ENCODE measurements around the gene IL18BP.

The IL18BP gene

GRCh38 chr11:71977743-71978418 lies 20.8 kb upstream of the IL18BP start:
- no peaks in the 10 kb centered on the region for H3K4me1 ChIP-seq (ENCODE audit: control insufficient read depth in 1 of 2, insufficient read depth in 2 of 2, low read length in 2 of 2)
- H3K27me3 ChIP-seq (ENCODE audit: control insufficient read depth in 1 of 2, insufficient read depth in 2 of 2, low read length in 2 of 2), result no peaks in the 10 kb centered on the region
- H3K4me3 ChIP-seq (ENCODE audit: low read depth in 1 of 2, low read length in 2 of 2), result no peak overlapping the region
- H3K9ac ChIP-seq (ENCODE audit: low read depth in 1 of 2, low read length in 2 of 2), result no peak overlapping the region
- no peaks in the 10 kb centered on the region for H3K9me3 ChIP-seq (ENCODE audit: control insufficient read depth in 1 of 2, low read length in 2 of 2)
- no peak overlapping the region for H3K27ac ChIP-seq (ENCODE audit: low read depth, low read length)
- peaks cover 5 to 10% of the 10 kb centered on the region in 2 donors for H3K36me3 ChIP-seq (ENCODE audit: control insufficient read depth in 1 of 2, insufficient read depth in 2 of 2, low read length in 2 of 2)

- H3K4me1 ChIP-seq (ENCODE audit: control insufficient read depth in 1 of 2, insufficient read depth in 2 of 2, low read length in 2 of 2), result no peaks in the 10 kb centered on the region
- no peak overlapping the region for H3K9ac ChIP-seq (ENCODE audit: low read depth in 1 of 2, low read length in 2 of 2)
- H3K36me3 ChIP-seq (ENCODE audit: control insufficient read depth in 1 of 2, insufficient read depth in 2 of 2, low read length in 2 of 2), result peaks cover 5 to 18% of the 10 kb centered on the region in 2 donors
- H3K27ac ChIP-seq (ENCODE audit: low read depth, low read length), result no peak overlapping the region
- H3K27me3 ChIP-seq (ENCODE audit: control insufficient read depth in 1 of 2, insufficient read depth in 2 of 2, low read length in 2 of 2), result no peaks in the 10 kb centered on the region
- H3K4me3 ChIP-seq (ENCODE audit: low read depth in 1 of 2, low read length in 2 of 2), result no peak overlapping the region
- H3K9me3 ChIP-seq (ENCODE audit: control insufficient read depth in 1 of 2, low read length in 2 of 2), result no peaks in the 10 kb centered on the region
Observed at GRCh38 chr11:71979094-71979493, 19.6 kb upstream of the IL18BP start.

- no peak overlapping the region for H3K9ac ChIP-seq (ENCODE audit: low read depth in 1 of 2, low read length in 2 of 2)
- H3K27ac ChIP-seq (ENCODE audit: low read depth, low read length), result no peak overlapping the region
Observed at GRCh38 chr11:71979602-71980001, 19.1 kb upstream of the IL18BP start.

GRCh38 chr11:71986131-71986530 lies 12.6 kb upstream of the IL18BP start:
- Histone ChIP-seq H3K4me1 (ENCODE audit: control insufficient read depth in 1 of 2, insufficient read depth in 2 of 2, low read length in 2 of 2) (no peaks in the 10 kb centered on the region), H3K9me3 (ENCODE audit: control insufficient read depth in 1 of 2, low read length in 2 of 2) (no peaks in the 10 kb centered on the region), H3K36me3 (ENCODE audit: control insufficient read depth in 1 of 2, insufficient read depth in 2 of 2, low read length in 2 of 2) (peaks cover 5 to 57% of the 10 kb centered on the region in 2 donors), H3K27ac (ENCODE audit: low read depth, low read length) (no peak overlapping the region), H3K9ac (ENCODE audit: low read depth in 1 of 2, low read length in 2 of 2) (no peak overlapping the region), H3K4me3 (ENCODE audit: low read depth in 1 of 2, low read length in 2 of 2) (no peak overlapping the region), H3K27me3 (ENCODE audit: control insufficient read depth in 1 of 2, insufficient read depth in 2 of 2, low read length in 2 of 2) (no peaks in the 10 kb centered on the region)

More at GRCh38 chr11:71979602-71980001, 19.1 kb upstream of the IL18BP start:
- Histone ChIP-seq H3K9me3 (ENCODE audit: control insufficient read depth in 1 of 2, low read length in 2 of 2) (no peaks in the 10 kb centered on the region), H3K27me3 (ENCODE audit: control insufficient read depth in 1 of 2, insufficient read depth in 2 of 2, low read length in 2 of 2) (no peaks in the 10 kb centered on the region), H3K4me3 (ENCODE audit: low read depth in 1 of 2, low read length in 2 of 2) (no peak overlapping the region), H3K4me1 (ENCODE audit: control insufficient read depth in 1 of 2, insufficient read depth in 2 of 2, low read length in 2 of 2) (no peaks in the 10 kb centered on the region), H3K36me3 (ENCODE audit: control insufficient read depth in 1 of 2, insufficient read depth in 2 of 2, low read length in 2 of 2) (peaks cover 4 to 19% of the 10 kb centered on the region in 2 donors)

- H3K4me1 ChIP-seq (ENCODE audit: control insufficient read depth in 1 of 2, insufficient read depth in 2 of 2, low read length in 2 of 2), result no peaks in the 10 kb centered on the region
- H3K36me3 ChIP-seq (ENCODE audit: control insufficient read depth in 1 of 2, insufficient read depth in 2 of 2, low read length in 2 of 2), result peaks cover 5 to 61% of the 10 kb centered on the region in 2 donors
- H3K27ac ChIP-seq (ENCODE audit: low read depth, low read length), result no peak overlapping the region
- H3K9me3 ChIP-seq (ENCODE audit: control insufficient read depth in 1 of 2, low read length in 2 of 2), result no peaks in the 10 kb centered on the region
- no peak overlapping the region for H3K9ac ChIP-seq (ENCODE audit: low read depth in 1 of 2, low read length in 2 of 2)
- H3K4me3 ChIP-seq (ENCODE audit: low read depth in 1 of 2, low read length in 2 of 2), result no peak overlapping the region
- H3K27me3 ChIP-seq (ENCODE audit: control insufficient read depth in 1 of 2, insufficient read depth in 2 of 2, low read length in 2 of 2), result no peaks in the 10 kb centered on the region
Observed at GRCh38 chr11:71987521-71987920, 11.2 kb upstream of the IL18BP start.

GRCh38 chr11:71988050-71988449 lies 10.7 kb upstream of the IL18BP start:
- no peak overlapping the region for H3K4me3 ChIP-seq (ENCODE audit: low read depth in 1 of 2, low read length in 2 of 2)
- no peaks in the 10 kb centered on the region for H3K4me1 ChIP-seq (ENCODE audit: control insufficient read depth in 1 of 2, insufficient read depth in 2 of 2, low read length in 2 of 2)
- no peak overlapping the region for H3K27ac ChIP-seq (ENCODE audit: low read depth, low read length)
- peaks cover 5 to 56% of the 10 kb centered on the region in 2 donors for H3K36me3 ChIP-seq (ENCODE audit: control insufficient read depth in 1 of 2, insufficient read depth in 2 of 2, low read length in 2 of 2)
- H3K27me3 ChIP-seq (ENCODE audit: control insufficient read depth in 1 of 2, insufficient read depth in 2 of 2, low read length in 2 of 2), result no peaks in the 10 kb centered on the region
- H3K9me3 ChIP-seq (ENCODE audit: control insufficient read depth in 1 of 2, low read length in 2 of 2), result no peaks in the 10 kb centered on the region
- H3K9ac ChIP-seq (ENCODE audit: low read depth in 1 of 2, low read length in 2 of 2), result no peak overlapping the region

GRCh38 chr11:71990701-71991100 lies 8.0 kb upstream of the IL18BP start:
- no peak overlapping the region for H3K4me3 ChIP-seq (ENCODE audit: low read depth in 1 of 2, low read length in 2 of 2)
- no peaks in the 10 kb centered on the region for H3K4me1 ChIP-seq (ENCODE audit: control insufficient read depth in 1 of 2, insufficient read depth in 2 of 2, low read length in 2 of 2)
- H3K9ac ChIP-seq (ENCODE audit: low read depth in 1 of 2, low read length in 2 of 2), result no peak overlapping the region
- H3K27me3 ChIP-seq (ENCODE audit: control insufficient read depth in 1 of 2, insufficient read depth in 2 of 2, low read length in 2 of 2), result no peaks in the 10 kb centered on the region
- H3K36me3 ChIP-seq (ENCODE audit: control insufficient read depth in 1 of 2, insufficient read depth in 2 of 2, low read length in 2 of 2), result peaks cover 7 to 48% of the 10 kb centered on the region in 2 donors
- H3K27ac ChIP-seq (ENCODE audit: low read depth, low read length), result no peak overlapping the region
- no peaks in the 10 kb centered on the region for H3K9me3 ChIP-seq (ENCODE audit: control insufficient read depth in 1 of 2, low read length in 2 of 2)

- H3K27me3 ChIP-seq (ENCODE audit: control insufficient read depth in 1 of 2, insufficient read depth in 2 of 2, low read length in 2 of 2), result no peaks in the 10 kb centered on the region
- peaks cover 7 to 46% of the 10 kb centered on the region in 2 donors for H3K36me3 ChIP-seq (ENCODE audit: control insufficient read depth in 1 of 2, insufficient read depth in 2 of 2, low read length in 2 of 2)
- H3K9ac ChIP-seq (ENCODE audit: low read depth in 1 of 2, low read length in 2 of 2), result no peak overlapping the region
- no peaks in the 10 kb centered on the region for H3K9me3 ChIP-seq (ENCODE audit: control insufficient read depth in 1 of 2, low read length in 2 of 2)
- H3K27ac ChIP-seq (ENCODE audit: low read depth, low read length), result no peak overlapping the region
- H3K4me1 ChIP-seq (ENCODE audit: control insufficient read depth in 1 of 2, insufficient read depth in 2 of 2, low read length in 2 of 2), result no peaks in the 10 kb centered on the region
- no peak overlapping the region for H3K4me3 ChIP-seq (ENCODE audit: low read depth in 1 of 2, low read length in 2 of 2)
Observed at GRCh38 chr11:71991494-71991893, 7.2 kb upstream of the IL18BP start.

- Histone ChIP-seq H3K36me3 (ENCODE audit: control insufficient read depth in 1 of 2, insufficient read depth in 2 of 2, low read length in 2 of 2) (peaks cover 7 to 46% of the 10 kb centered on the region in 2 donors), H3K4me3 (ENCODE audit: low read depth in 1 of 2, low read length in 2 of 2) (no peak overlapping the region), H3K27ac (ENCODE audit: low read depth, low read length) (no peak overlapping the region), H3K9me3 (ENCODE audit: control insufficient read depth in 1 of 2, low read length in 2 of 2) (no peaks in the 10 kb centered on the region), H3K9ac (ENCODE audit: low read depth in 1 of 2, low read length in 2 of 2) (no peak overlapping the region), H3K27me3 (ENCODE audit: control insufficient read depth in 1 of 2, insufficient read depth in 2 of 2, low read length in 2 of 2) (no peaks in the 10 kb centered on the region), H3K4me1 (ENCODE audit: control insufficient read depth in 1 of 2, insufficient read depth in 2 of 2, low read length in 2 of 2) (no peaks in the 10 kb centered on the region)
Observed at GRCh38 chr11:71992136-71992730, 6.5 kb upstream of the IL18BP start.

GRCh38 chr11:71994786-71995185 lies 3.9 kb upstream of the IL18BP start:
- Histone ChIP-seq H3K9ac (ENCODE audit: low read depth in 1 of 2, low read length in 2 of 2) (no peak overlapping the region), H3K9me3 (ENCODE audit: control insufficient read depth in 1 of 2, low read length in 2 of 2) (no peaks in the 10 kb centered on the region), H3K36me3 (ENCODE audit: control insufficient read depth in 1 of 2, insufficient read depth in 2 of 2, low read length in 2 of 2) (peaks cover 5 to 35% of the 10 kb centered on the region in 2 donors), H3K27ac (ENCODE audit: low read depth, low read length) (no peak overlapping the region), H3K4me3 (ENCODE audit: low read depth in 1 of 2, low read length in 2 of 2) (no peak overlapping the region), H3K27me3 (ENCODE audit: control insufficient read depth in 1 of 2, insufficient read depth in 2 of 2, low read length in 2 of 2) (no peaks in the 10 kb centered on the region), H3K4me1 (ENCODE audit: control insufficient read depth in 1 of 2, insufficient read depth in 2 of 2, low read length in 2 of 2) (peaks cover 16 to 18% of the 10 kb centered on the region in 2 donors)

Data from duodenal mucosa (tissue), 2 donors.